ENCODE measurements around the gene CAMP. TPM values are rescaled to one million over a fixed set of nuclear protein-coding genes. Genes with fewer than 3 reads are reported as not detected.

Gene CAMP
- total RNA-seq, 1 experiment from 2014 or later = not detected

GRCh38 chr3:48214225-48214624 is 9.1 kb upstream of the CAMP start:
- H2AFZ ChIP-seq = no peak overlapping the region
- H3K79me2 ChIP-seq (ENCODE audit: low read depth) = no peaks in the 10 kb centered on the region
- H3K9me3 ChIP-seq (ENCODE audit: insufficient read depth, low read depth) = no peaks in the 10 kb centered on the region
- H3F3A ChIP-seq (ENCODE audit: insufficient read depth, low read depth) = no peaks in the 10 kb centered on the region
- no peak overlapping the region for H3K27ac ChIP-seq
- H3K27me3 ChIP-seq (ENCODE audit: insufficient read depth, low read depth) = no peaks in the 10 kb centered on the region
- no TSS peak for BruUV-seq (replicated peaks)
- POLR2A ChIA-PET (ENCODE audit: unreplicated experiment) = no interaction called here
- no peak overlapping the region for H3K4me2 ChIP-seq
- H3K9me2 ChIP-seq (ENCODE audit: insufficient read depth) = no peaks in the 10 kb centered on the region
- no peaks in the 10 kb centered on the region for H3K4me1 ChIP-seq (replicated peaks; ENCODE audit: insufficient read depth)
- CTCF ChIA-PET = no interaction called here
- no peaks in the 10 kb centered on the region for H3K36me3 ChIP-seq (ENCODE audit: low read depth)
- H4K20me1 ChIP-seq (ENCODE audit: insufficient read depth) = no peaks in the 10 kb centered on the region
- no peak for DNase-seq
- TF ChIP-seq CTCF (conservative IDR thresholded peaks at IDR 0.05) = no peak
- no peak for TF ChIP-seq EZH2 (IDR thresholded peaks at IDR 0.05; ENCODE audit: low read depth)
- intact Hi-C loops (cut with micrococcal nuclease; ENCODE audit: unreplicated experiment) = no loop called here
- no peak overlapping the region for H3K4me3 ChIP-seq

- no peak for TF ChIP-seq CTCF (conservative IDR thresholded peaks at IDR 0.05)
- no peak for TF ChIP-seq EZH2 (IDR thresholded peaks at IDR 0.05; ENCODE audit: low read depth)
- no peaks in the 10 kb centered on the region for H3K27me3 ChIP-seq (ENCODE audit: insufficient read depth, low read depth)
- no peaks in the 10 kb centered on the region for H3K36me3 ChIP-seq (ENCODE audit: low read depth)
- H3K79me2 ChIP-seq (ENCODE audit: low read depth) = no peaks in the 10 kb centered on the region
- DNase-seq = no peak
- no peak overlapping the region for H3K4me2 ChIP-seq
- CTCF ChIA-PET = no interaction called here
- intact Hi-C loops (cut with micrococcal nuclease; ENCODE audit: unreplicated experiment) = no loop called here
- H3K4me1 ChIP-seq (replicated peaks; ENCODE audit: insufficient read depth) = no peaks in the 10 kb centered on the region
- H3K9me3 ChIP-seq (ENCODE audit: insufficient read depth, low read depth) = no peaks in the 10 kb centered on the region
- H3K9me2 ChIP-seq (ENCODE audit: insufficient read depth) = no peaks in the 10 kb centered on the region
- no peak overlapping the region for H3K27ac ChIP-seq
- POLR2A ChIA-PET (ENCODE audit: unreplicated experiment) = no interaction called here
- no TSS peak for BruUV-seq (replicated peaks)
- H2AFZ ChIP-seq = no peak overlapping the region
- H4K20me1 ChIP-seq (ENCODE audit: insufficient read depth) = no peaks in the 10 kb centered on the region
- no peak overlapping the region for H3K4me3 ChIP-seq
- H3F3A ChIP-seq (ENCODE audit: insufficient read depth, low read depth) = no peaks in the 10 kb centered on the region
Observed at GRCh38 chr3:48215019-48215418, 8.3 kb upstream of the CAMP start.

DNA sequence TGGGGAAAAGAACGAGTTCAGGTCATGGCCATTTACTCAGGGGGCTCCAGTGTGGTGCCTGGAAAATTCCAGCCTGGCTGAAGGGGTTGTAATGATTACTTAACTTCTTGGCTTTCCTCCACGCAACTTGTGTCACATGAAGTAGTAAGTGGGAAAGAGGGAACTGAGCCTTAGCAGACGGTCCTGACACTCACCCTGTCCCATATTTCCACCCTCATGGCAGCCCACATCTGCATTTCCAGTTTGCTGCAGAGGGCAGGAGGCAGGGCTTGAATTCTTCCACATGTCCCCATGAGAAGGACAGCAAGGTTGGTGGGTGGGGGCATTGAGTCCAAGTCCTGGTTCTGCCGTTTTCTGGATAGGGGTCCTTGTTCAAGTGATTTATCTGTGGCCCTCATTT is 7.8 kb upstream of the CAMP start:
- no peaks in the 10 kb centered on the region for H3K79me2 ChIP-seq (ENCODE audit: low read depth)
- H3F3A ChIP-seq (ENCODE audit: insufficient read depth, low read depth) = no peaks in the 10 kb centered on the region
- no peaks in the 10 kb centered on the region for H3K9me2 ChIP-seq (ENCODE audit: insufficient read depth)
- no peak overlapping the region for H3K4me3 ChIP-seq
- H3K4me1 ChIP-seq (replicated peaks; ENCODE audit: insufficient read depth) = no peaks in the 10 kb centered on the region
- no peak for DNase-seq
- no peaks in the 10 kb centered on the region for H3K9me3 ChIP-seq (ENCODE audit: insufficient read depth, low read depth)
- intact Hi-C loops (cut with micrococcal nuclease; ENCODE audit: unreplicated experiment) = no loop called here
- no peaks in the 10 kb centered on the region for H3K27me3 ChIP-seq (ENCODE audit: insufficient read depth, low read depth)
- no peak overlapping the region for H3K4me2 ChIP-seq
- H3K27ac ChIP-seq = no peak overlapping the region
- no peaks in the 10 kb centered on the region for H4K20me1 ChIP-seq (ENCODE audit: insufficient read depth)
- CTCF ChIA-PET = no interaction called here
- BruUV-seq (replicated peaks) = no TSS peak
- POLR2A ChIA-PET (ENCODE audit: unreplicated experiment) = no interaction called here
- no peak overlapping the region for H2AFZ ChIP-seq
- no peaks in the 10 kb centered on the region for H3K36me3 ChIP-seq (ENCODE audit: low read depth)
- TF ChIP-seq EZH2 (IDR thresholded peaks at IDR 0.05; ENCODE audit: low read depth) = no peak
- no peak for TF ChIP-seq CTCF (conservative IDR thresholded peaks at IDR 0.05)
